DOHH2 (cell line): ENCODE measurements around the gene NFKBIE.

Experiments used
- EZH2phosphoT487 ChIP-seq: fragments of 200-600 bp; sonication (generic); IDR thresholded peaks from 2 replicates; pipeline ENCODE4 v1.6.1; 2017; ENCODE audit warnings: borderline replicate concordance, mild to moderate bottlenecking, antibody characterized with exemption, low read length, moderate library complexity, mixed read lengths
- TF ChIP-seq, protein P1 (sequence below): fragments of 200-600 bp; sonication (generic); IDR thresholded peaks from one replicate; pipeline ENCODE4 v1.5.1; 2014; ENCODE audit warnings: antibody characterized with exemption, mild to moderate bottlenecking, low read depth, low read length; ENCODE audit not compliant: poor library complexity, severe bottlenecking

DNA sequence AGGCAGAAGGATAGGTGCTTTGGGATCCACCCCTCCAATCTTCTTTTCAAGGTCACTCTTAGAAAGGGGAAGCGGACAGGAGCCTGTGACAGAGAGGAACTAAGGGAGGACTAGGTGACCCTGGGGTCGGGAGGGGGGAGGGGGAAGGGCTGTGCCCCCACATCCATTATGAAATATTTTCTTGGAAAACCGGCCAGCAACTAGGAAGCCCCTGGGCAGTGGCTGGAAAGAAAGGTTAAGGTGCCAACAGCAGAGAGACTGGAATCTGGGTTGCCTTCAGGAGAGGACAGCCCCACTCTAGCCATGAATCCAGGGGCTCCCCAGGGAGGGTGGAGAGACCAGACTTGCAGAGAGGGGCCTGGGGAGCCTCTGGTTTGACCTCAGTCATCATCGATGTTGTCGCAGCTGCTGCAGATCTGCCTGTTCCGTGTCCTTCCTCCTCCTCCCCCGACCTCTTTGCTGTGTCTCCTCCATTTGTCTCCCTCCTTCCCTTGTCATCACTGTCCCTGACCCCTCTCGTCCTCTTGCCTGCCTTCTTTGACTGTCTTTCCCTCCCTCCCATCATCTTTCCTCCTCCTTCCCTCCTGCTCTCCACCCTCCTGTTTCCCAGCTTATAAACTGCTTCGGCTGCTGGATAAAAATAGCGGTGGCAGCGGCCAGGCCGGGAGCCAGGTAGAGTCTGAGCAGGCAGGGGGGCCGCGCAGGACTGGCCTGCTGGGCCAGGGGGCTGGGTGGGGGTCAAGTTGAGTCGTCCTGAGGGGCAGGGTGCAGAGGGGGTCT, 38.8 kb downstream of the NFKBIE start:
- TF ChIP-seq, protein P1, sequence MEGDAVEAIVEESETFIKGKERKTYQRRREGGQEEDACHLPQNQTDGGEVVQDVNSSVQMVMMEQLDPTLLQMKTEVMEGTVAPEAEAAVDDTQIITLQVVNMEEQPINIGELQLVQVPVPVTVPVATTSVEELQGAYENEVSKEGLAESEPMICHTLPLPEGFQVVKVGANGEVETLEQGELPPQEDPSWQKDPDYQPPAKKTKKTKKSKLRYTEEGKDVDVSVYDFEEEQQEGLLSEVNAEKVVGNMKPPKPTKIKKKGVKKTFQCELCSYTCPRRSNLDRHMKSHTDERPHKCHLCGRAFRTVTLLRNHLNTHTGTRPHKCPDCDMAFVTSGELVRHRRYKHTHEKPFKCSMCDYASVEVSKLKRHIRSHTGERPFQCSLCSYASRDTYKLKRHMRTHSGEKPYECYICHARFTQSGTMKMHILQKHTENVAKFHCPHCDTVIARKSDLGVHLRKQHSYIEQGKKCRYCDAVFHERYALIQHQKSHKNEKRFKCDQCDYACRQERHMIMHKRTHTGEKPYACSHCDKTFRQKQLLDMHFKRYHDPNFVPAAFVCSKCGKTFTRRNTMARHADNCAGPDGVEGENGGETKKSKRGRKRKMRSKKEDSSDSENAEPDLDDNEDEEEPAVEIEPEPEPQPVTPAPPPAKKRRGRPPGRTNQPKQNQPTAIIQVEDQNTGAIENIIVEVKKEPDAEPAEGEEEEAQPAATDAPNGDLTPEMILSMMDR = no peak
- no peak for TF ChIP-seq EZH2phosphoT487
